Measurements from ENCODE around the gene FAM217A. TPM values are rescaled to one million over a fixed set of nuclear protein-coding genes. Genes with fewer than 3 reads are reported as not detected.
"Not testable (repeated sequence)": the region's sequence is repeated elsewhere in the genome, so short reads cannot be mapped to it uniquely, and the experiment has no call there.

The FAM217A gene
- total RNA-seq, 1 experiment from 2014 or later, result not detected

- DNase-seq (ENCODE audit: low read depth, low spot score), result no peak
- in situ Hi-C loops (cut with HindIII; ENCODE audit: low pct_unique_long_range_greater_than_20kb, low sequenced_read_pairs), result no loop called here
Measured at GRCh38 chr6:4091941-4092340, 13.0 kb upstream of the FAM217A start.

GRCh38 chr6:4090043-4090442 lies 11.1 kb upstream of the FAM217A start:
- in situ Hi-C loops (cut with HindIII; ENCODE audit: low pct_unique_long_range_greater_than_20kb, low sequenced_read_pairs); DNase-seq (ENCODE audit: low read depth, low spot score): not testable (repeated sequence)

GRCh38 chr6:4088704-4089103 lies 9.8 kb upstream of the FAM217A start:
- no peak for DNase-seq (ENCODE audit: low read depth, low spot score)
- in situ Hi-C loops (cut with HindIII; ENCODE audit: low pct_unique_long_range_greater_than_20kb, low sequenced_read_pairs), result no loop called here

GRCh38 chr6:4085332-4085700 lies 6.4 kb upstream of the FAM217A start:
- in situ Hi-C loops (cut with HindIII; ENCODE audit: low pct_unique_long_range_greater_than_20kb, low sequenced_read_pairs), result no loop called here
- DNase-seq (ENCODE audit: low read depth, low spot score), result no peak

- DNase-seq (ENCODE audit: low read depth, low spot score), result no peak
- in situ Hi-C loops (cut with HindIII; ENCODE audit: low pct_unique_long_range_greater_than_20kb, low sequenced_read_pairs), result no loop called here
Measured at GRCh38 chr6:4084444-4085331, 5.8 kb upstream of the FAM217A start.

GRCh38 chr6:4074478-4075235 lies 4.3 kb downstream of the FAM217A start:
- in situ Hi-C loops (cut with HindIII; ENCODE audit: low pct_unique_long_range_greater_than_20kb, low sequenced_read_pairs), result no loop called here
- no peak for DNase-seq (ENCODE audit: low read depth, low spot score)

GRCh38 chr6:4071330-4071729 lies 7.6 kb downstream of the FAM217A start:
- DNase-seq (ENCODE audit: low read depth, low spot score), result no peak
- in situ Hi-C loops (cut with HindIII; ENCODE audit: low pct_unique_long_range_greater_than_20kb, low sequenced_read_pairs), result no loop called here

GRCh38 chr6:4069199-4069598 lies 9.7 kb downstream of the FAM217A start:
- no peak for DNase-seq (ENCODE audit: low read depth, low spot score)
- in situ Hi-C loops (cut with HindIII; ENCODE audit: low pct_unique_long_range_greater_than_20kb, low sequenced_read_pairs), result no loop called here

- in situ Hi-C loops (cut with HindIII; ENCODE audit: low pct_unique_long_range_greater_than_20kb, low sequenced_read_pairs), result no loop called here
- no peak for DNase-seq (ENCODE audit: low read depth, low spot score)
Measured at GRCh38 chr6:4067673-4068072, 11.3 kb downstream of the FAM217A start.

- DNase-seq (ENCODE audit: low read depth, low spot score), result no peak
- in situ Hi-C loops (cut with HindIII; ENCODE audit: low pct_unique_long_range_greater_than_20kb, low sequenced_read_pairs), result no loop called here
Measured at GRCh38 chr6:4066029-4066755, 12.7 kb downstream of the FAM217A start.

GRCh38 chr6:4059115-4059777 lies 19.7 kb downstream of the FAM217A start:
- DNase-seq (ENCODE audit: low read depth, low spot score), result no peak
- in situ Hi-C loops (cut with HindIII; ENCODE audit: low pct_unique_long_range_greater_than_20kb, low sequenced_read_pairs), result no loop called here

- in situ Hi-C loops (cut with HindIII; ENCODE audit: low pct_unique_long_range_greater_than_20kb, low sequenced_read_pairs), result no loop called here
- no peak for DNase-seq (ENCODE audit: low read depth, low spot score)
Measured at GRCh38 chr6:4057036-4057435, 21.9 kb downstream of the FAM217A start.

GRCh38 chr6:4055420-4056041 lies 23.4 kb downstream of the FAM217A start:
- peak; percentile 93 for DNase-seq (ENCODE audit: low read depth, low spot score)
- in situ Hi-C loops (cut with HindIII; ENCODE audit: low pct_unique_long_range_greater_than_20kb, low sequenced_read_pairs), result no loop called here

GRCh38 chr6:4049246-4049645 lies 29.7 kb downstream of the FAM217A start:
- in situ Hi-C loops (cut with HindIII; ENCODE audit: low pct_unique_long_range_greater_than_20kb, low sequenced_read_pairs), result no loop called here
- no peak for DNase-seq (ENCODE audit: low read depth, low spot score)

GRCh38 chr6:4041480-4041879 lies 37.5 kb downstream of the FAM217A start:
- DNase-seq (ENCODE audit: low read depth, low spot score), result no peak
- in situ Hi-C loops (cut with HindIII; ENCODE audit: low pct_unique_long_range_greater_than_20kb, low sequenced_read_pairs), result no loop called here

GRCh38 chr6:4039348-4039747 lies 39.6 kb downstream of the FAM217A start:
- in situ Hi-C loops (cut with HindIII; ENCODE audit: low pct_unique_long_range_greater_than_20kb, low sequenced_read_pairs), result no loop called here
- no peak for DNase-seq (ENCODE audit: low read depth, low spot score)

GRCh38 chr6:4036581-4036980 lies 42.4 kb downstream of the FAM217A start:
- in situ Hi-C loops (cut with HindIII; ENCODE audit: low pct_unique_long_range_greater_than_20kb, low sequenced_read_pairs), result no loop called here
- no peak for DNase-seq (ENCODE audit: low read depth, low spot score)
